ENCODE results near the gene EVPL.

- TF ChIP-seq, protein P1, sequence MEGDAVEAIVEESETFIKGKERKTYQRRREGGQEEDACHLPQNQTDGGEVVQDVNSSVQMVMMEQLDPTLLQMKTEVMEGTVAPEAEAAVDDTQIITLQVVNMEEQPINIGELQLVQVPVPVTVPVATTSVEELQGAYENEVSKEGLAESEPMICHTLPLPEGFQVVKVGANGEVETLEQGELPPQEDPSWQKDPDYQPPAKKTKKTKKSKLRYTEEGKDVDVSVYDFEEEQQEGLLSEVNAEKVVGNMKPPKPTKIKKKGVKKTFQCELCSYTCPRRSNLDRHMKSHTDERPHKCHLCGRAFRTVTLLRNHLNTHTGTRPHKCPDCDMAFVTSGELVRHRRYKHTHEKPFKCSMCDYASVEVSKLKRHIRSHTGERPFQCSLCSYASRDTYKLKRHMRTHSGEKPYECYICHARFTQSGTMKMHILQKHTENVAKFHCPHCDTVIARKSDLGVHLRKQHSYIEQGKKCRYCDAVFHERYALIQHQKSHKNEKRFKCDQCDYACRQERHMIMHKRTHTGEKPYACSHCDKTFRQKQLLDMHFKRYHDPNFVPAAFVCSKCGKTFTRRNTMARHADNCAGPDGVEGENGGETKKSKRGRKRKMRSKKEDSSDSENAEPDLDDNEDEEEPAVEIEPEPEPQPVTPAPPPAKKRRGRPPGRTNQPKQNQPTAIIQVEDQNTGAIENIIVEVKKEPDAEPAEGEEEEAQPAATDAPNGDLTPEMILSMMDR (conservative IDR thresholded peaks at IDR 0.05; ENCODE audit: low read depth in 2 of 2), result no peak
- TF ChIP-seq, protein P2, sequence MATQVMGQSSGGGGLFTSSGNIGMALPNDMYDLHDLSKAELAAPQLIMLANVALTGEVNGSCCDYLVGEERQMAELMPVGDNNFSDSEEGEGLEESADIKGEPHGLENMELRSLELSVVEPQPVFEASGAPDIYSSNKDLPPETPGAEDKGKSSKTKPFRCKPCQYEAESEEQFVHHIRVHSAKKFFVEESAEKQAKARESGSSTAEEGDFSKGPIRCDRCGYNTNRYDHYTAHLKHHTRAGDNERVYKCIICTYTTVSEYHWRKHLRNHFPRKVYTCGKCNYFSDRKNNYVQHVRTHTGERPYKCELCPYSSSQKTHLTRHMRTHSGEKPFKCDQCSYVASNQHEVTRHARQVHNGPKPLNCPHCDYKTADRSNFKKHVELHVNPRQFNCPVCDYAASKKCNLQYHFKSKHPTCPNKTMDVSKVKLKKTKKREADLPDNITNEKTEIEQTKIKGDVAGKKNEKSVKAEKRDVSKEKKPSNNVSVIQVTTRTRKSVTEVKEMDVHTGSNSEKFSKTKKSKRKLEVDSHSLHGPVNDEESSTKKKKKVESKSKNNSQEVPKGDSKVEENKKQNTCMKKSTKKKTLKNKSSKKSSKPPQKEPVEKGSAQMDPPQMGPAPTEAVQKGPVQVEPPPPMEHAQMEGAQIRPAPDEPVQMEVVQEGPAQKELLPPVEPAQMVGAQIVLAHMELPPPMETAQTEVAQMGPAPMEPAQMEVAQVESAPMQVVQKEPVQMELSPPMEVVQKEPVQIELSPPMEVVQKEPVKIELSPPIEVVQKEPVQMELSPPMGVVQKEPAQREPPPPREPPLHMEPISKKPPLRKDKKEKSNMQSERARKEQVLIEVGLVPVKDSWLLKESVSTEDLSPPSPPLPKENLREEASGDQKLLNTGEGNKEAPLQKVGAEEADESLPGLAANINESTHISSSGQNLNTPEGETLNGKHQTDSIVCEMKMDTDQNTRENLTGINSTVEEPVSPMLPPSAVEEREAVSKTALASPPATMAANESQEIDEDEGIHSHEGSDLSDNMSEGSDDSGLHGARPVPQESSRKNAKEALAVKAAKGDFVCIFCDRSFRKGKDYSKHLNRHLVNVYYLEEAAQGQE (IDR thresholded peaks at IDR 0.05; ENCODE audit: unreplicated experiment), result no peak
Measured at GRCh38 chr17:76065775-76066174, 38.7 kb upstream of the EVPL start.

Data from GM23338 (cell line).